Cardiac fibroblast (primary cell): ENCODE measurements around the gene DNM2.

Experiments used
- DNase-seq, 2 donors: peaks; one replicate each; pipeline versions ENCODE4 v3.0.0 to v3.0.0-alpha.2; 2010; ENCODE audit warnings: low read depth in 2 of 2
- H3K4me3 ChIP-seq, 2 donors: replicated peaks in 1 of 2; 1 replicate in 1 of 2; 2 replicates in 1 of 2; pipeline ENCODE4 v1.5.1; 2011; ENCODE audit warnings: low read depth in 2 of 2, low read length in 2 of 2, mild to moderate bottlenecking in 2 of 2, moderate library complexity in 1 of 2
- TF ChIP-seq, protein P1 (sequence below): IDR thresholded peaks from one replicate; pipeline ENCODE4 v1.5.1; 2011; ENCODE audit warnings: low read depth, mild to moderate bottlenecking, low read length, inconsistent platforms

Gene DNM2

DNA sequence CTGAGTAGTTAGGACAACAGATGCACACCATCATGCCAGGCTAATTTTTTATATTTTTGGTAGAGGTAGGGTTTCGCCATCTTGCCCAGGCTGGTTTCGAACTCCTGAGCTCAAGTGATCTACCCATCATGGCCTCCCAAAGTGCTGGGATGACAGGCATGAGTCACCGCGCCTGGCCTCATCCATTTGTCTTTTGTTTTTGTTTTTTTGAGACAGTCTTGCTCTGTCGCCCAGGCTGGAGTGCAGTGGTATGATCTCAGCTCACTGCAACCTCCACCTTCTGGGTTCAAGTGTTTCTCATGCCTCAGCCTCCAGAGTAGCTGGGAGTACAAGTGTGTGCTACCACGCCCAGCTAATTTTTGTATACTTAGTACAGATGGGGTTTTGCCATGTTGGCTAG, 57.0 kb downstream of the DNM2 start:
- no peak for DNase-seq
- H3K4me3 ChIP-seq: no peak overlapping the region
- TF ChIP-seq, protein P1, sequence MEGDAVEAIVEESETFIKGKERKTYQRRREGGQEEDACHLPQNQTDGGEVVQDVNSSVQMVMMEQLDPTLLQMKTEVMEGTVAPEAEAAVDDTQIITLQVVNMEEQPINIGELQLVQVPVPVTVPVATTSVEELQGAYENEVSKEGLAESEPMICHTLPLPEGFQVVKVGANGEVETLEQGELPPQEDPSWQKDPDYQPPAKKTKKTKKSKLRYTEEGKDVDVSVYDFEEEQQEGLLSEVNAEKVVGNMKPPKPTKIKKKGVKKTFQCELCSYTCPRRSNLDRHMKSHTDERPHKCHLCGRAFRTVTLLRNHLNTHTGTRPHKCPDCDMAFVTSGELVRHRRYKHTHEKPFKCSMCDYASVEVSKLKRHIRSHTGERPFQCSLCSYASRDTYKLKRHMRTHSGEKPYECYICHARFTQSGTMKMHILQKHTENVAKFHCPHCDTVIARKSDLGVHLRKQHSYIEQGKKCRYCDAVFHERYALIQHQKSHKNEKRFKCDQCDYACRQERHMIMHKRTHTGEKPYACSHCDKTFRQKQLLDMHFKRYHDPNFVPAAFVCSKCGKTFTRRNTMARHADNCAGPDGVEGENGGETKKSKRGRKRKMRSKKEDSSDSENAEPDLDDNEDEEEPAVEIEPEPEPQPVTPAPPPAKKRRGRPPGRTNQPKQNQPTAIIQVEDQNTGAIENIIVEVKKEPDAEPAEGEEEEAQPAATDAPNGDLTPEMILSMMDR: no peak

DNA sequence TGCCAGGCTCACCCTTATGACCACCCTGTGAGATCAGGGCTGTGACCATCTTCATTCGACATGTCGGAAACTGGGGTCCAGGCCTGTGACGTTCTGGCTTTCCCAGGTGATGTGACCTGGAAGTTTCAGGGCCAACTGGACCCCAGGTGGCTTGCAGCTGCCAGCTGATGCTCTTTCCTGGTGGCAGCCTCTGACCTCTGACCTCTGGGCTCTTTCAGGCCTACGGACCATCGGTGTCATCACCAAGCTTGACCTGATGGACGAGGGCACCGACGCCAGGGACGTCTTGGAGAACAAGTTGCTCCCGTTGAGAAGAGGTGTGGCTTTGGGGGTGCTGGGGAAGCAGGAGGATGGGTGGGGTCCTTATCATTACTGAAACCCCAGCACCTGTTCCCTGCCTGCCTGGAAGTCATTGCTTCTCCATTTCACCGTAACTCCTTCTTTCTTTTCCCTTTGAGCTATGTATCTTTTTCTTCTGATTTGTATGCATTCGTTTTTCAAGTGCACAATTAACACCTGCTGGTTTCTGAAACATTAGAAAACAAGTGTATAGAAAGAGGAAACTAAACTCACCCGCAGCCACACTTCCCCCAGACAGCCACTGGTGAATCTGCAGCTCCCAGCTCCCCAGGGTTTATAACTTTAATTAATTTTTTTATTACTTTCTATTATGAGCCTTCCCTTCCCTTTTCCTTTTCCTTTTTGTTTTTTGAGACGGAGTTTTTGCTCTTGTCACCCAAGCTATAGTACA, 59.2 kb downstream of the DNM2 start:
- DNase-seq: no peak
- TF ChIP-seq, protein P1: no peak
- no peak overlapping the region for H3K4me3 ChIP-seq

DNA sequence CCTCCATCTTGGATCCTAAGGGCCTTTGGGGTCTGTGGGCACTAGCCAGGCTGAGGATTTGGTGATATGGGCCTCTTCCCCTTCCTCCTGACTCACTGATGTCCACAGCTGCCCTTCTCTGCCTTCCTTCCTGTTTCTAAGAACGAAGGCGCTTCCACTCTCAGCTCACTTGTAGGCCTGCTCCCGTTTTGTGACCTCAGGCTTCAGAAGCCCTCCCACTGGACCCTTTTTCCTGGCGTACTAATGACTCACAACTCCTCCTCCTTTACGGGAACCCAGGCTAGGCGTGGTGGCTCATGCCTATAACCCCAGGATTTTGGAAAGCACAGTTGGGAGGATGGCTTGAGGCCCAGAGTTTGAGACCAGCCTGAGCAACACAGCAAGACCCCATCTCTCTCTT, 62.5 kb downstream of the DNM2 start:
- DNase-seq: peak; percentile 96 to 97

DNA sequence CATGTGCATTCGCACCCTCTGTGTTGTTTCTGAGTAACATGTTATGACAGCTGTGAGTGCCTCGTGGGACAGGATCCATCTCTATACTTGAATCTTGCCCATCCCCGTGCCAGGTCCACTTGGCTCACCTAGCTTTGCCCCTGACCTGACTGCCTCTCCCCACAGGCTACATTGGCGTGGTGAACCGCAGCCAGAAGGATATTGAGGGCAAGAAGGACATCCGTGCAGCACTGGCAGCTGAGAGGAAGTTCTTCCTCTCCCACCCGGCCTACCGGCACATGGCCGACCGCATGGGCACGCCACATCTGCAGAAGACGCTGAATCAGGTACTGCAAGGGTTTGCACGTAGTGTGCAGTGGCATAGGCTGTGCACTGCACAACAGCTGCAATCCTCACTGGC, 64.9 kb downstream of the DNM2 start:
- DNase-seq: no peak
- TF ChIP-seq, protein P1: no peak
- no peak overlapping the region for H3K4me3 ChIP-seq

More for the DNA sequence above, 62.5 kb downstream of the DNM2 start:
- no peak overlapping the region for H3K4me3 ChIP-seq
- TF ChIP-seq, protein P1: no peak

DNA sequence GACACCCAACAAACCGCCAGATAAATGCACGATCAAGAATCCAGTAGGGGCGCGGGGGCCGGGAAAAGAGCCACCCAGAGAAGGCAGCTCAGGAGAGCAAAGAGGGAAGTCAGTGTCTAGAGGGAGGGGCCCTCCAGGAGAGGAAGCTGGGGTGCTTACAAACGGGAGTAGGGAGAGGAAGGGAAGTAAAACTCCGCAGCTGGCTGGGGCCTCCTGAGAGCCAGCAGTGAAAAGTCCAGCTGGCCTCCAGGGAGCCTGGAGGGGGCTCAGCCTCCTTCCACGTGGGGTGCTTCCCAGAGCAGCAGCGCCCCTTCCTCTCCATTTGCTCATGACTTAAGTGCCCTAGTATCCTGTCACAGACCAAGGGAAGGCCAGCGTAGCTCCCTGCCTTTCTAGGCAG, 66.4 kb downstream of the DNM2 start:
- no peak for DNase-seq
- TF ChIP-seq, protein P1: no peak
- H3K4me3 ChIP-seq: no peak overlapping the region

DNA sequence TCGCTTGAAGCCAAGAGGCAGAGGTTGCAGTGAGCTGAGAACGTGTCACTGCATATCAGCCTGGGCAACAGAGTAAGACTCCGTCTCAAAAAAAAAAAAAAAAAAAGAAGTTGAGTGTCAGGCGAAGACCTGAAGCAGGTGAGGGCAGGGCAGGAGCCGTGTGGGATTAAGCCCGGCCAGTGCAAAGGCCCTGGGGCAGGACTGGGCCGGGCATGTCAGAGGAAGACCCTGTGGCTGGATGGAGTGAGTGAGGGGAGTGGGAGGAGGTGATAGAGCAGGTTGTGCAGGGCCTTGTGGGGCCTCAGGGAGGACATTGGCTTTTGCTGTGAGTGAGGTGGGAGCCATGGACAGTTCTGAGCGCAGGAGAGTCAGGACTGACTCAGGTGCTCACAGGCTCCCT, 70.3 kb downstream of the DNM2 start:
- DNase-seq: no peak
- TF ChIP-seq, protein P1: no peak
- no peak overlapping the region for H3K4me3 ChIP-seq

DNA sequence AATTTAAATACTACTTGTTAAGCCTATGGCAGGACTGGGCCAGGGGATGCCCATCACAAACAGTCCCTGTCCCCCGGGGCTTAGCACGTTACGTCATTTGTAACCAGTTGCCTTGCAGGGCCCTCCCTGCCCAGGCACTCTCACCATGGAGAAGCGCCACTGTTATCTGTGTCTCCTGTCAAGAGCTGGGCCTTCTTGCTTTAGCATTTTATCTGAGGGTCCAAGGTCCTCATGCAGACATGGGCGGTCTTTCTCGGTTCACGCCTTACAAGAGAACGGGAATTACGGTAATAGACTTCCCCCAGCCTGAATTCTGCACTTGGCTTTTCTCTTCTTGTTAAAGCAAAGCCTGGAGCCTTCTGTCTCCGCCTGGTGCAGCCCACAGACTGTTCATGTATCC, 72.0 kb downstream of the DNM2 start:
- TF ChIP-seq, protein P1: no peak
- H3K4me3 ChIP-seq: no peak overlapping the region
- no peak for DNase-seq
